Esophagus squamous epithelium (tissue), 5 donors: ENCODE measurements around the gene PTPRD. TPM values are rescaled to one million over a fixed set of nuclear protein-coding genes. Genes with fewer than 3 reads are reported as not detected.

Experiments
- DNase-seq: peaks from one replicate; lab custom pipeline; 2025; lab: John Stamatoyannopoulos, UW
- H3K27ac ChIP-seq, 4 donors: fragments of 200-600 bp; sonication (generic); one replicate each; pipeline ENCODE4 v1.5.1; 2016 to 2019; ENCODE audit warnings: mild to moderate bottlenecking in 1 of 4
- H3K27me3 ChIP-seq, 4 donors: fragments of 200-600 bp; sonication (generic); 1 replicate in 3 of 4; 2 replicates in 1 of 4; pipeline versions ENCODE4 v1.5.1 to v1.6.0; 2017 to 2021; ENCODE audit warnings: antibody characterized with exemption in 1 of 4
- H3K36me3 ChIP-seq, 3 donors: fragments of 200-600 bp; sonication (generic); one replicate each; pipeline ENCODE4 v1.5.1; 2016 to 2019
- H3K4me1 ChIP-seq, 3 donors: fragments of 200-600 bp; sonication (generic); one replicate each; pipeline ENCODE4 v1.5.1; 2017 to 2019
- H3K4me3 ChIP-seq, 4 donors: fragments of 200-600 bp; sonication (generic); 1 replicate in 3 of 4; 2 replicates in 1 of 4; pipeline ENCODE4 v1.5.1; 2016 to 2019; ENCODE audit warnings: mild to moderate bottlenecking in 2 of 4, moderate library complexity in 1 of 4
- H3K9me3 ChIP-seq, 3 donors: fragments of 200-600 bp; sonication (generic); one replicate each; pipeline ENCODE4 v1.5.1; 2016 to 2019
- CTCF ChIP-seq, 6 experiments: fragments of 450-650 bp in 4 of 6; fragments of 200-600 bp in 2 of 6; sonication (generic) in 2 of 6; IDR thresholded peaks; one replicate each; pipeline ENCODE4 v1.5.1; 2016 to 2019; ENCODE audit warnings: antibody characterized with exemption in 6 of 6, mild to moderate bottlenecking in 4 of 6, moderate library complexity in 4 of 6
- POLR2A ChIP-seq, 4 donors: fragments of 450-650 bp; IDR thresholded peaks; one replicate each; pipeline ENCODE4 v1.6.1; 2017; ENCODE audit warnings: antibody characterized with exemption in 4 of 4, mild to moderate bottlenecking in 4 of 4, moderate library complexity in 3 of 4
- WGBS, 2 donors: methylation state at CpG; one replicate each; pipeline ENCODE4 v1.1.5; 2018; 5-methylcytosine and 5-hydroxymethylcytosine counted together
- intact Hi-C: fragments of 100-400 bp; cut with DNase I; formaldehyde crosslinking; loops from one replicate; pipeline ENCODE4 v1.15.0; 2022
- total RNA-seq, 4 donors: library from RNA; depleted of rRNA; stranded (reverse); fragments of >200 nt; gene quantifications; one replicate each; pipeline ENCODE4 v1.1.0, GENCODE V29; 2016
- donor health status: DM: yes; HTN: yes; CAD: no.

PTPRD gene
- total RNA-seq, 4 donors from 2014 or later, result 0.23 to 16.3 (median 6.6) TPM

- Histone ChIP-seq H3K4me3 (no peak overlapping the region), H3K9me3 (no peaks in the 10 kb centered on the region), H3K27me3 (no peaks in the 10 kb centered on the region), H3K36me3 (no peaks in the 10 kb centered on the region), H3K4me1 (no peaks in the 10 kb centered on the region), H3K27ac (no peak overlapping the region)
- WGBS, 2 donors, result 82 to 87% methylated on average over 3 of the region's 3 CpGs
- no peak for TF ChIP-seq POLR2A (IDR thresholded peaks at IDR 0.05)
- no peak for TF ChIP-seq CTCF (IDR thresholded peaks at IDR 0.05)
- intact Hi-C loops, result no loop called here
- no peak for DNase-seq
Observed at GRCh38 chr9:9122230-9122875, 1490.4 kb downstream of the PTPRD start.

- H3K36me3 ChIP-seq, result no peaks in the 10 kb centered on the region
- no peak for DNase-seq
- H3K4me3 ChIP-seq, result no peak overlapping the region
- H3K27ac ChIP-seq, result no peak overlapping the region
- no peaks in the 10 kb centered on the region for H3K27me3 ChIP-seq
- WGBS, 2 donors, result 24 to 39% methylated on average over 2 of the region's 2 CpGs
- H3K9me3 ChIP-seq, result no peaks in the 10 kb centered on the region
- no peak for TF ChIP-seq POLR2A (IDR thresholded peaks at IDR 0.05)
- TF ChIP-seq CTCF (IDR thresholded peaks at IDR 0.05), result no peak
- no peaks in the 10 kb centered on the region for H3K4me1 ChIP-seq
- intact Hi-C loops, result no loop called here
Observed at GRCh38 chr9:9117866-9118265, 1494.9 kb downstream of the PTPRD start.

- no peaks in the 10 kb centered on the region for H3K9me3 ChIP-seq
- no peaks in the 10 kb centered on the region for H3K4me1 ChIP-seq
- no peaks in the 10 kb centered on the region for H3K36me3 ChIP-seq
- DNase-seq, result no peak
- no peak overlapping the region for H3K4me3 ChIP-seq
- no peak for TF ChIP-seq CTCF (IDR thresholded peaks at IDR 0.05)
- TF ChIP-seq POLR2A (IDR thresholded peaks at IDR 0.05), result no peak
- intact Hi-C loops, result no loop called here
- no peaks in the 10 kb centered on the region for H3K27me3 ChIP-seq
- no peak overlapping the region for H3K27ac ChIP-seq
- 22 to 40% methylated on average over 3 of the region's 3 CpGs for WGBS, 2 donors
Observed at GRCh38 chr9:9112001-9112720, 1500.6 kb downstream of the PTPRD start.

GRCh38 chr9:9108641-9109040 lies 1504.2 kb downstream of the PTPRD start:
- no peak for DNase-seq
- no peak for TF ChIP-seq CTCF (IDR thresholded peaks at IDR 0.05)
- no peak for TF ChIP-seq POLR2A (IDR thresholded peaks at IDR 0.05)
- intact Hi-C loops, result no loop called here
- no peak overlapping the region for H3K27ac ChIP-seq
- H3K4me3 ChIP-seq, result no peak overlapping the region
- H3K36me3 ChIP-seq, result no peaks in the 10 kb centered on the region
- H3K4me1 ChIP-seq, result no peaks in the 10 kb centered on the region
- no peaks in the 10 kb centered on the region for H3K9me3 ChIP-seq
- no peaks in the 10 kb centered on the region for H3K27me3 ChIP-seq
- WGBS, 2 donors, result 18 to 31% methylated on average over 3 of the region's 3 CpGs

GRCh38 chr9:9102295-9102694 lies 1510.5 kb downstream of the PTPRD start:
- intact Hi-C loops, result no loop called here
- 19 to 23% methylated on average over 7 of the region's 7 CpGs for WGBS, 2 donors

More at GRCh38 chr9:9102295-9102694, 1510.5 kb downstream of the PTPRD start:
- Histone ChIP-seq H3K9me3 (no peaks in the 10 kb centered on the region), H3K4me3 (no peak overlapping the region), H3K27ac (no peak overlapping the region), H3K27me3 (no peaks in the 10 kb centered on the region), H3K4me1 (no peaks in the 10 kb centered on the region), H3K36me3 (no peaks in the 10 kb centered on the region)
- DNase-seq, result no peak
- no peak for TF ChIP-seq CTCF (IDR thresholded peaks at IDR 0.05)
- TF ChIP-seq POLR2A (IDR thresholded peaks at IDR 0.05), result no peak
